SJCRH30 (cell line): ENCODE results near the gene ELOB. TPM values are rescaled to one million over a fixed set of nuclear protein-coding genes. Genes with fewer than 3 reads are reported as not detected.

Source experiments
- DNase-seq, 2 experiments: peaks; one replicate each; pipeline ENCODE4 v3.0.0-alpha.2; 2015 to 2020
- H3K27ac ChIP-seq: fragments of 250-450 bp; sonication (Bioruptor Pico); 2 replicates; pipeline ENCODE4 v1.5.1; 2020; ENCODE audit warnings: mild to moderate bottlenecking, moderate library complexity
- H3K27me3 ChIP-seq: fragments of 250-450 bp; sonication (Bioruptor Pico); 2 replicates; pipeline ENCODE4 v1.5.1; 2020; ENCODE audit warnings: mild to moderate bottlenecking, moderate library complexity
- H3K36me3 ChIP-seq: fragments of 250-450 bp; sonication (Bioruptor Pico); 2 replicates; pipeline ENCODE4 v1.5.1; 2020; ENCODE audit warnings: mild to moderate bottlenecking, moderate library complexity
- H3K4me1 ChIP-seq: fragments of 250-450 bp; sonication (Bioruptor Pico); 2 replicates; pipeline ENCODE4 v1.5.1; 2020; ENCODE audit warnings: mild to moderate bottlenecking, moderate library complexity
- H3K4me3 ChIP-seq: fragments of 250-450 bp; sonication (Bioruptor Pico); 2 replicates; pipeline ENCODE4 v1.5.1; 2020; ENCODE audit warnings: mild to moderate bottlenecking, moderate library complexity
- H3K9me3 ChIP-seq: fragments of 250-450 bp; sonication (Bioruptor Pico); replicated peaks from 2 replicates; pipeline ENCODE4 v1.5.1; 2020; ENCODE audit warnings: mild to moderate bottlenecking, moderate library complexity
- total RNA-seq: library from RNA; depleted of rRNA; stranded (reverse); fragments of >200 nt; shearing (Covaris generic); gene quantifications from 2 replicates; pipeline ENCODE4 v1.2.3, GENCODE V29; 2014

The ELOB gene
- total RNA-seq, 1 experiment from 2014 or later = 90.5 TPM

- Histone ChIP-seq H3K9me3 (no peaks in the 10 kb centered on the region), H3K27me3 (no peaks in the 10 kb centered on the region), H3K4me1 (peaks cover 6% of the 10 kb centered on the region; the same call in 1 of the 2 replicates), H3K27ac (no peak overlapping the region), H3K36me3 (peaks cover 78% of the 10 kb centered on the region), H3K4me3 (no peak overlapping the region)
- no peak for DNase-seq
Observed at GRCh38 chr16:2770057-2770951, 6.8 kb downstream of the ELOB start.

- H3K27ac ChIP-seq = no peak overlapping the region
- peaks cover 84% of the 10 kb centered on the region for H3K36me3 ChIP-seq
- DNase-seq = no peak
- H3K4me1 ChIP-seq = peaks cover 6% of the 10 kb centered on the region; the same call in 1 of the 2 replicates
- H3K4me3 ChIP-seq = no peak overlapping the region
- no peaks in the 10 kb centered on the region for H3K27me3 ChIP-seq
- no peaks in the 10 kb centered on the region for H3K9me3 ChIP-seq
Observed at GRCh38 chr16:2769675-2770056, 7.4 kb downstream of the ELOB start.

DNA sequence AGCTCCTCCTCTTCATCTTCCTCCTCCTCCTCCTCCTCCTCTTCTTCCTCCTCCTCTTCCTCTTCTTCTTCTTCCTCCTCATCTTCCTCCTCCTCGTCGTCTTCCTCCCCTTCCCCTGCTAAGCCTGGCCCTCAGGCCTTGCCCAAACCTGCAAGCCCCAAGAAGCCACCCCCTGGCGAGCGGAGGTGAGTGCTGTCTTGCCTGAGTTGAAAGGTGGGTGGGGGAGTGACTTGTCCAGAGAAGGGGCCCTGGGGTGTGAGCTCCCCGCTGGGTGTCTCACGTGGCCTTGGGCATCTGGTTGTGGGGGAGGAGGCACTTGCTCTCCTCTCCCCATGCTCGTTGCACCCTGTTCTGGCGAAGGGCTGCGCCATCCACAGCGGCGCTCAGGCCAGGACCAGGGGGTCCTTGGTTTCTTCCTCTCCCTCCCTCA is 8.0 kb downstream of the ELOB start:
- no peak for DNase-seq

DNA sequence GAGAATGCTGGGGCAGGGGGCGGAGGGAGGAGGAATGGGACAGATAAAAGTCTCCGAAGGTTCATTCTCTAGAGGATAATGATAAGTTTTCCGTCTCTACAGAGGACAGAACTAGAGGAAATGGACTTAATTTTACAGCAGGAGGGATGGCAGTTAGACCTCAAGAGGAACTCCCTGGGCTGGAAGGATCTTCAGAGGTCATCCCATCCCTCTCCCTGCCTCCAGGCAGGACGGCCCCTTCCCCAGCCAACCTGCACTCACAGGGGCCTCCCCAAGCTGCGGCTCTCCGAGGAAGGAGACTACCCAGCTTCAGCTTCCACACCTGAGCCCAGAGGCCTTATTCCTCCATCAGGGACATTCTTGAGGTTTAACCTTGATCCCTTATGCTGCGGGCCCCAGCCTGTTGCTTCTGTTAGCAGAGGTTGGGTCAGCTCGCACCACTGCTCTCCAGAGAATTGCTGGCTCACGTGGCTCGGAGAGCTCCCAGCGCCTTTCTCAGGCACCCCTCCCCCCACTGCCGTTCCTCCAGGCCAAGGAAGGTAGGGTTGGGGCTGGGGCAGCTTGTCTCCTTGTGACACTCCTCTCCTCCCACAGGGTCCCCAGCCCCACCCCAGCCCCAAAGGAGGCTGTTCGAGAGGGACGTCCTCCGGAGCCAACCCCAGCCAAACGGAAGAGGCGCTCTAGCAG is 8.5 kb downstream of the ELOB start:
- H3K9me3 ChIP-seq = no peaks in the 10 kb centered on the region
- H3K27ac ChIP-seq = no peak overlapping the region
- no peaks in the 10 kb centered on the region for H3K4me1 ChIP-seq
- no peak overlapping the region for H3K4me3 ChIP-seq
- no peak for DNase-seq
- peaks cover 89% of the 10 kb centered on the region for H3K36me3 ChIP-seq
- no peaks in the 10 kb centered on the region for H3K27me3 ChIP-seq

More for the DNA sequence above, 8.0 kb downstream of the ELOB start:
- Histone ChIP-seq H3K4me3 (no peak overlapping the region), H3K9me3 (no peaks in the 10 kb centered on the region), H3K36me3 (peaks cover 87% of the 10 kb centered on the region), H3K27me3 (no peaks in the 10 kb centered on the region), H3K4me1 (peaks cover 3% of the 10 kb centered on the region; the same call in 1 of the 2 replicates), H3K27ac (no peak overlapping the region)

GRCh38 chr16:2767891-2768290 is 9.2 kb downstream of the ELOB start:
- no peaks in the 10 kb centered on the region for H3K9me3 ChIP-seq
- no peak overlapping the region for H3K27ac ChIP-seq
- H3K4me3 ChIP-seq = no peak overlapping the region
- H3K4me1 ChIP-seq = no peaks in the 10 kb centered on the region
- H3K27me3 ChIP-seq = no peaks in the 10 kb centered on the region
- H3K36me3 ChIP-seq = peaks cover 91% of the 10 kb centered on the region
- DNase-seq = no peak

DNA sequence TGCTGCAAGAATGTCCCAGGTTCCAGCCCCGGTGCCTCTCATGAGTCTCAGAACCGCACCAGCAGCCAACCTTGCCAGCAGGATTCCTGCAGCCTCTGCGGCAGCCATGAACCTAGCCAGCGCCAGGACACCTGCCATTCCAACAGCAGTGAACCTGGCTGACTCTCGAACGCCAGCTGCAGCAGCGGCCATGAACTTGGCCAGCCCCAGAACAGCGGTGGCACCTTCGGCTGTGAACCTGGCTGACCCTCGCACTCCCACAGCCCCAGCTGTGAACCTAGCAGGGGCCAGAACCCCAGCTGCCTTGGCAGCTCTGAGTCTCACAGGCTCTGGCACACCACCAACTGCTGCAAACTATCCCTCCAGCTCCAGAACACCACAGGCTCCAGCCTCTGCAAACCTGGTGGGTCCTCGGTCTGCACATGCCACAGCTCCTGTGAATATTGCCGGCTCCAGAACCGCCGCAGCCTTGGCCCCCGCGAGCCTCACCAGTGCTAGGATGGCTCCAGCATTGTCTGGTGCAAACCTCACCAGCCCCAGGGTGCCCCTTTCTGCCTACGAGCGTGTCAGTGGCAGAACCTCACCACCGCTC is 9.8 kb downstream of the ELOB start:
- Histone ChIP-seq H3K4me3 (no peak overlapping the region), H3K27ac (no peak overlapping the region), H3K4me1 (no peaks in the 10 kb centered on the region), H3K27me3 (no peaks in the 10 kb centered on the region), H3K36me3 (peaks cover 98% of the 10 kb centered on the region), H3K9me3 (no peaks in the 10 kb centered on the region)
- DNase-seq = no peak

- Histone ChIP-seq H3K9me3 (no peaks in the 10 kb centered on the region), H3K36me3 (peaks cover 98% of the 10 kb centered on the region), H3K27ac (no peak overlapping the region), H3K4me3 (no peak overlapping the region), H3K27me3 (no peaks in the 10 kb centered on the region), H3K4me1 (no peaks in the 10 kb centered on the region)
- DNase-seq = no peak
Observed at GRCh38 chr16:2766430-2767139, 10.5 kb downstream of the ELOB start.

DNA sequence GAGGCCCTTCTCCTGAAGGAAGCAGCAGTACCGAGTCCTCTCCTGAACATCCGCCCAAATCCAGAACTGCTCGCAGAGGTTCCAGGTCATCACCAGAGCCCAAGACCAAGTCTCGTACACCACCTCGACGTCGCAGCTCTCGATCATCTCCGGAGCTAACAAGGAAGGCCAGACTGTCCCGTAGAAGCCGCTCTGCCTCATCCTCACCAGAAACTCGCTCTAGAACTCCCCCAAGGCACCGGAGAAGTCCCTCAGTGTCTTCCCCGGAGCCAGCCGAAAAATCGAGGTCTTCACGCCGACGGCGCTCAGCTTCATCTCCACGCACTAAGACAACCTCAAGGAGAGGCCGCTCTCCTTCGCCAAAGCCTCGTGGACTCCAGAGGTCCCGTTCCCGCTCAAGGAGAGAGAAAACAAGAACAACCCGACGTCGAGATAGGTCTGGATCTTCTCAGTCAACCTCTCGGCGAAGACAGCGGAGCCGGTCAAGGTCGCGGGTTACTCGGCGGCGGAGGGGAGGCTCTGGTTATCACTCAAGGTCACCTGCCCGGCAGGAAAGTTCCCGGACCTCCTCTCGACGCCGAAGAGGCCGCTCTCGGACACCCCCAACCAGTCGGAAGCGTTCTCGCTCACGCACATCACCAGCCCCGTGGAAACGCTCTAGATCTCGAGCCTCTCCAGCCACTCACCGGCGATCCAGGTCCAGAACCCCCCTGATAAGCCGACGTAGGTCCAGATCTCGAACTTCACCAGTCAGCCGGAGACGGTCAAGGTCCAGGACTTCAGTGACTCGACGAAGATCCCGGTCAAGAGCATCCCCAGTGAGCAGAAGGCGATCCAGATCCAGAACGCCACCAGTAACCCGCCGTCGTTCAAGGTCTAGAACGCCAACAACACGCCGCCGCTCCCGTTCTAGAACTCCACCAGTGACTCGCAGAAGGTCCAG is 11.3 kb downstream of the ELOB start:
- Histone ChIP-seq H3K36me3 (peaks cover 100% of the 10 kb centered on the region), H3K4me1 (no peaks in the 10 kb centered on the region), H3K27ac (no peak overlapping the region), H3K4me3 (no peak overlapping the region), H3K27me3 (no peaks in the 10 kb centered on the region), H3K9me3 (no peaks in the 10 kb centered on the region)
- DNase-seq = no peak

GRCh38 chr16:2764718-2765117 is 12.4 kb downstream of the ELOB start:
- Histone ChIP-seq H3K9me3 (no peaks in the 10 kb centered on the region), H3K27ac (no peak overlapping the region), H3K27me3 (no peaks in the 10 kb centered on the region), H3K36me3 (peaks cover 100% of the 10 kb centered on the region), H3K4me3 (no peak overlapping the region), H3K4me1 (no peaks in the 10 kb centered on the region)
- DNase-seq = no peak

GRCh38 chr16:2763173-2763572 is 13.9 kb downstream of the ELOB start:
- no peaks in the 10 kb centered on the region for H3K27me3 ChIP-seq

GRCh38 chr16:2762711-2763110 is 14.4 kb downstream of the ELOB start:
- Histone ChIP-seq H3K27ac (no peak overlapping the region), H3K9me3 (no peaks in the 10 kb centered on the region), H3K27me3 (no peaks in the 10 kb centered on the region), H3K4me3 (no peak overlapping the region), H3K4me1 (no peaks in the 10 kb centered on the region), H3K36me3 (peaks cover 100% of the 10 kb centered on the region)
- no peak for DNase-seq

More at GRCh38 chr16:2763173-2763572, 13.9 kb downstream of the ELOB start:
- H3K4me3 ChIP-seq = no peak overlapping the region
- no peaks in the 10 kb centered on the region for H3K9me3 ChIP-seq
- no peak for DNase-seq
- H3K4me1 ChIP-seq = no peaks in the 10 kb centered on the region
- peaks cover 100% of the 10 kb centered on the region for H3K36me3 ChIP-seq
- no peak overlapping the region for H3K27ac ChIP-seq

GRCh38 chr16:2761886-2762583 is 15.0 kb downstream of the ELOB start:
- no peak for DNase-seq
- no peak overlapping the region for H3K27ac ChIP-seq

GRCh38 chr16:2761472-2761871 is 15.6 kb downstream of the ELOB start:
- Histone ChIP-seq H3K4me3 (no peak overlapping the region), H3K36me3 (peaks cover 100% of the 10 kb centered on the region), H3K27ac (no peak overlapping the region), H3K4me1 (no peaks in the 10 kb centered on the region), H3K27me3 (no peaks in the 10 kb centered on the region), H3K9me3 (no peaks in the 10 kb centered on the region)
- no peak for DNase-seq

More at GRCh38 chr16:2761886-2762583, 15.0 kb downstream of the ELOB start:
- Histone ChIP-seq H3K9me3 (no peaks in the 10 kb centered on the region), H3K36me3 (peaks cover 100% of the 10 kb centered on the region), H3K27me3 (no peaks in the 10 kb centered on the region), H3K4me1 (no peaks in the 10 kb centered on the region), H3K4me3 (no peak overlapping the region)
